ENCODE data around the gene GBGT1. TPM values are rescaled to one million over a fixed set of nuclear protein-coding genes. Genes with fewer than 3 reads are reported as not detected.

The GBGT1 gene
- total and polyA plus RNA-seq, 2 donors (not counting 1 experiment from before 2014, with no cell fraction given) = 2.6 to 4.1 TPM

DNA sequence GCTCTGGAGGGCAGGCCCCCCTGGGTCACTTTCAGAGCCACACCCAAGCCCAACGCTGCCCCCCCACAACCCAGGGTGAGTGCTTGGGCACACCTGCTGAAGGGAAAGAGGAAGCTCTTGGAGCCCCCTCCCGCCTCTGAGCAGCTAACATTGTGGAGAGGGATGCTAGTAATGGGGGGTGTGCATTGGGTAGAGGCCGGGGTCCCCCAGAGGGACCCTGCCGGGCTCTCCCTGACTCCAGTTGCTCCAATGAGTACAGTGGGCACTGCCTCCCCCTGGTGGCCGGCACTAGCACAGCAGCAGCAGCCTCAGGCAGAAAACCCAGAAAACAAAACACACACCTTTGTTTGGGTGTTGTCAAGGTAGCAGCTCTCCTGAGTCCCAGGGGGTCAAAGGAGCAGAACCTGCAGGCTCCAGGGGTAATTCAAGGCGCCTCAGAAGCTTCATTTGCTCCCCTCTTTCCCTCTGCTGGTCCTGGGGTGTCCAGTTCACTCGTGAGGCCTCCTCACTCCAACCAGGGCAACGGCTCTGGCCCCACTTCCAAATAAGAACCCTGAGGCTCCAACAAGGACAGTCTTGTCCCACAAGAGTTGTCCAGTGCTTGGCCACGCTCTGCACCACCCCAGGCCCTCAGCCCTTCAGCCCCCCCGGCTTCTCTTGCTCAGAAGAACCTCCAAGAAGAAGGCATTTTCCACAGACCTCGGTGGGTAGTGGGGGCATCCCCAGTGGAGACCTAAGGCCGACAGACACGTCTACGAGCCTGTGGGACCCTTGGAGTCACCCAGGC is 16.1 kb downstream of the GBGT1 start:
- H3K36me3 ChIP-seq (ENCODE audit: control insufficient read depth, insufficient read depth, low read length) = no peaks in the 10 kb centered on the region
- H3K27me3 ChIP-seq (ENCODE audit: control insufficient read depth, insufficient read depth, low read length) = no peaks in the 10 kb centered on the region
- no peaks in the 10 kb centered on the region for H3K9me3 ChIP-seq (ENCODE audit: control insufficient read depth, insufficient read depth, low read depth, low read length)
- peaks cover 11% of the 10 kb centered on the region for H3K4me1 ChIP-seq (ENCODE audit: control insufficient read depth, extremely low read depth, insufficient read depth, low read length)
- peaks cover 2% of the 10 kb centered on the region for H3K79me2 ChIP-seq (ENCODE audit: control insufficient read depth, insufficient read depth, low read length)
- peak; percentile 25 to 42 for DNase-seq (ENCODE audit: low read depth in 2 of 2)
- H2AFZ ChIP-seq (ENCODE audit: low read length) = peak overlapping the region; percentile 27
- H3K4me2 ChIP-seq (ENCODE audit: extremely low read depth, insufficient read depth, low read length) = peak overlapping the region; percentile 99
- H4K20me1 ChIP-seq (ENCODE audit: control insufficient read depth, extremely low read depth, insufficient read depth, low read length) = no peaks in the 10 kb centered on the region
- H3K4me3 ChIP-seq (replicated peaks in 1 of 4; ENCODE audit: control extremely low read depth in 1 of 4, insufficient read depth in 1 of 4, low read depth in 3 of 4, low read length in 4 of 4) = peak overlapping the region; percentile 68 to 84 (median 78)
- H3K27ac ChIP-seq (ENCODE audit: insufficient read depth, low read length) = peak overlapping the region; percentile 82
- TF ChIP-seq, protein P1, sequence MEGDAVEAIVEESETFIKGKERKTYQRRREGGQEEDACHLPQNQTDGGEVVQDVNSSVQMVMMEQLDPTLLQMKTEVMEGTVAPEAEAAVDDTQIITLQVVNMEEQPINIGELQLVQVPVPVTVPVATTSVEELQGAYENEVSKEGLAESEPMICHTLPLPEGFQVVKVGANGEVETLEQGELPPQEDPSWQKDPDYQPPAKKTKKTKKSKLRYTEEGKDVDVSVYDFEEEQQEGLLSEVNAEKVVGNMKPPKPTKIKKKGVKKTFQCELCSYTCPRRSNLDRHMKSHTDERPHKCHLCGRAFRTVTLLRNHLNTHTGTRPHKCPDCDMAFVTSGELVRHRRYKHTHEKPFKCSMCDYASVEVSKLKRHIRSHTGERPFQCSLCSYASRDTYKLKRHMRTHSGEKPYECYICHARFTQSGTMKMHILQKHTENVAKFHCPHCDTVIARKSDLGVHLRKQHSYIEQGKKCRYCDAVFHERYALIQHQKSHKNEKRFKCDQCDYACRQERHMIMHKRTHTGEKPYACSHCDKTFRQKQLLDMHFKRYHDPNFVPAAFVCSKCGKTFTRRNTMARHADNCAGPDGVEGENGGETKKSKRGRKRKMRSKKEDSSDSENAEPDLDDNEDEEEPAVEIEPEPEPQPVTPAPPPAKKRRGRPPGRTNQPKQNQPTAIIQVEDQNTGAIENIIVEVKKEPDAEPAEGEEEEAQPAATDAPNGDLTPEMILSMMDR (conservative IDR thresholded peaks at IDR 0.05 in 1 of 2, IDR thresholded peaks at IDR 0.05 in 1 of 2; ENCODE audit: low read depth in 1 of 2, low read length in 2 of 2) = peak; percentile 97
- no peak for TF ChIP-seq EZH2 (IDR thresholded peaks at IDR 0.05; ENCODE audit: low read length, missing control alignments)
- H3K9ac ChIP-seq (ENCODE audit: insufficient read depth, low read length) = peak overlapping the region; percentile 80

DNA sequence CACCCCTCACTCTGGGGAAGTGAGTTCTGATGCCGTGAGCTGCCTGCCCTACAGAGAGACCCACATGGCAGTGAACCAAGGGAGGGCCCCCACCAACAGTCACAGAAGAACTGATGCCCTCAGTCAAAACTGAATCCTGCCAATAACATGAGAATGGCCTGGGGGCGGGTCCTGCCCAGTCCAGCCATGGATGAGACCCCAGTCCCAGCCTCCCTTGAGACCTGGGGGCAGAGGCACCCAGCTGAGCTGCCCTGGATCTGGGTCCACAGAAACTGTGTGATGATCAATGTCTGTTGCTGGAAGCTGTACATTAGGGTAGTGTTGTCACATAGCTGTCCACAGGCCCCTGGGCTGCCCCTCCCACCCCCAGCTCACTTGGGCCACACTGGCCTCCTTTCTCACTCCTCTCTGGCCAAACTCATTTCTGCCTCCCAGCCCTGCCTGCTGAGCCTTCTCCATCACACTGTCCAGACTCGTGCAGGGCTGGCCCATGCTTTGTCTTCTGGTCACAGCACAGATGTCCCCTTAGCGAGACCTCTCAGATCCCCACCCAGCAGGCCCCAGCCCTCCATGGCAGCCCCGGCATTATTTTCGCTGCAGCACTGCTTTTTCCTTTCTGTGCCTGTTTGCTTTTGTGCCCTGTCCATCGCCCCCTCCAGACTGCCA is 16.8 kb downstream of the GBGT1 start:
- Histone ChIP-seq H3K79me2 (ENCODE audit: control insufficient read depth, insufficient read depth, low read length) (peaks cover 2% of the 10 kb centered on the region), H3K9me3 (ENCODE audit: control insufficient read depth, insufficient read depth, low read depth, low read length) (no peaks in the 10 kb centered on the region), H3K36me3 (ENCODE audit: control insufficient read depth, insufficient read depth, low read length) (no peaks in the 10 kb centered on the region), H3K4me3 (replicated peaks in 1 of 4; ENCODE audit: control extremely low read depth in 1 of 4, insufficient read depth in 1 of 4, low read depth in 3 of 4, low read length in 4 of 4) (peak overlapping the region in 1 of 4 experiments; percentile 76), H3K9ac (ENCODE audit: insufficient read depth, low read length) (no peak overlapping the region), H3K27ac (ENCODE audit: insufficient read depth, low read length) (no peak overlapping the region), H3K27me3 (ENCODE audit: control insufficient read depth, insufficient read depth, low read length) (no peaks in the 10 kb centered on the region), H3K4me2 (ENCODE audit: extremely low read depth, insufficient read depth, low read length) (no peak overlapping the region), H2AFZ (ENCODE audit: low read length) (no peak overlapping the region), H3K4me1 (ENCODE audit: control insufficient read depth, extremely low read depth, insufficient read depth, low read length) (peaks cover 11% of the 10 kb centered on the region), H4K20me1 (ENCODE audit: control insufficient read depth, extremely low read depth, insufficient read depth, low read length) (no peaks in the 10 kb centered on the region)
- no peak for DNase-seq (ENCODE audit: low read depth in 2 of 2)
- no peak for TF ChIP-seq EZH2 (IDR thresholded peaks at IDR 0.05; ENCODE audit: low read length, missing control alignments)
- TF ChIP-seq, protein P1 (conservative IDR thresholded peaks at IDR 0.05 in 1 of 2, IDR thresholded peaks at IDR 0.05 in 1 of 2; ENCODE audit: low read depth in 1 of 2, low read length in 2 of 2) = no peak

Measured in fibroblast of lung (primary cell).